H1 (cell line): ENCODE data around the gene ZNF667.

Experiments used
- EP300 ChIP-seq, 2 experiments: IDR thresholded peaks; 1 replicate in 1 of 2; 2 replicates in 1 of 2; pipeline ENCODE4 v1.6.1; 2011 to 2012; ENCODE audit warnings: low read depth in 2 of 2, low read length in 2 of 2, mild to moderate bottlenecking in 2 of 2, borderline replicate concordance in 1 of 2, inconsistent platforms in 1 of 2, moderate library complexity in 1 of 2
- ZNF274 ChIP-seq: IDR thresholded peaks from 2 replicates; pipeline ENCODE4 v1.7.0; 2012; ENCODE audit warnings: low read length, borderline replicate concordance; ENCODE audit errors: extremely low read depth

GRCh38 chr19:56504581-56504980 lies 27.4 kb upstream of the ZNF667 start:
- TF ChIP-seq ZNF274, result no peak
- no peak for TF ChIP-seq EP300 (IDR thresholded peaks at IDR 0.05; ENCODE audit: borderline replicate concordance in 1 of 2, low read depth in 2 of 2, low read length in 2 of 2)
